Urinary bladder (tissue), 4 donors: ENCODE data around the gene GNB2. TPM values are rescaled to one million over a fixed set of nuclear protein-coding genes. Genes with fewer than 3 reads are reported as not detected.
A peak's percentile ranks its signal among the peaks of the same experiment; 100 is the strongest.
"Not testable (repeated sequence)": the region's sequence is repeated elsewhere in the genome, so short reads cannot be mapped to it uniquely, and the experiment has no call there.

ENCODE experiments used
- DNase-seq: peaks from one replicate; pipeline ENCODE4 v3.0.0-alpha.2; 2015; ENCODE audit errors: extremely low spot score
- H3K27ac ChIP-seq: one replicate; pipeline ENCODE4 v1.5.1; 2013; ENCODE audit warnings: low read depth, mild to moderate bottlenecking, moderate library complexity
- H3K36me3 ChIP-seq: one replicate; pipeline ENCODE4 v1.6.1; 2013; ENCODE audit warnings: mild to moderate bottlenecking, moderate library complexity; ENCODE audit not compliant: insufficient read depth
- H3K4me1 ChIP-seq: one replicate; pipeline ENCODE4 v1.6.1; 2013; ENCODE audit warnings: mild to moderate bottlenecking, moderate library complexity; ENCODE audit not compliant: insufficient read depth
- H3K4me3 ChIP-seq: one replicate; pipeline ENCODE4 v1.5.1; 2013; ENCODE audit warnings: low read depth, low read length
- WGBS: extraction: QIAGEN DNeasy Blood & Tissue Kit; methylation state at CpG from one replicate; pipeline ENCODE4 v1.1.7; 2013; 5-methylcytosine and 5-hydroxymethylcytosine counted together
- polyA plus RNA-seq: library from polyadenylated mRNA; stranded (reverse); fragments of 200-250 nt; gene quantifications from one replicate; pipeline ENCODE4 v1.2.3, GENCODE V29; 2013
- total RNA-seq: library from RNA; depleted of rRNA; stranded (reverse); fragments of >200 nt; gene quantifications from one replicate; pipeline ENCODE4 v1.2.3, GENCODE V29; 2014
- donor health status: healthy with polysubstance abuse.
- donor health status: healthy.

GNB2 gene
- total and polyA plus RNA-seq, 2 donors, result 51.2 to 279 TPM

DNA sequence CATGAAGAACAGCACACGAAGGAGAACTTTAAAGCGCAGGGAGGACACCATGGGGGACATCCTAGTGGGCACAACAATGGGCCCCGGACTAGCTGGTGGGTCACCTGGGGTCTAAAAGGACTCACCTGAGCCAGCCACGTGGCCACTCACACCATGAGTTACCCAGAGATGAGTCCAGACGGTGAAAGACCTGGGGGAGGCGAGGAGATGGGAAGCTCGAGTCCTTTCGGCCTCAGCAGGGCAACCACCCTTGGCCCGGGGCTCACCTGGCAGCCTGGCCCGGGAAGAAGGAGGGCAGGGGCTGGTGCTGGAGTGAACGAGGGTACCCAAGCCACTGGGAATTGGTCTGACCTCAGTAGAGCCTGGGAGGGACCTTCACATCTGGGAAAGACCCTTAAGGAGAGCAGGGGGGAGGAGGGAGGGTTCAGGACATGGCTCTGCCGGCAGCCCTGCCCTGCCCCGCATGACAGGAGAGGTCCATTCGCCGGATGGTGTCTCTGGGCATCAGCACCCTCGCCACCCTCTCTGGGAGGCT is 14.9 kb downstream of the GNB2 start:
- no peak overlapping the region for H3K4me3 ChIP-seq
- whole genome bisulfite sequencing, result 88% methylated on average over 16 of the region's 16 CpGs
- peaks cover 10% of the 10 kb centered on the region for H3K36me3 ChIP-seq
- peaks cover 3% of the 10 kb centered on the region for H3K4me1 ChIP-seq
- no peak overlapping the region for H3K27ac ChIP-seq
- DNase-seq, result no peak

DNA sequence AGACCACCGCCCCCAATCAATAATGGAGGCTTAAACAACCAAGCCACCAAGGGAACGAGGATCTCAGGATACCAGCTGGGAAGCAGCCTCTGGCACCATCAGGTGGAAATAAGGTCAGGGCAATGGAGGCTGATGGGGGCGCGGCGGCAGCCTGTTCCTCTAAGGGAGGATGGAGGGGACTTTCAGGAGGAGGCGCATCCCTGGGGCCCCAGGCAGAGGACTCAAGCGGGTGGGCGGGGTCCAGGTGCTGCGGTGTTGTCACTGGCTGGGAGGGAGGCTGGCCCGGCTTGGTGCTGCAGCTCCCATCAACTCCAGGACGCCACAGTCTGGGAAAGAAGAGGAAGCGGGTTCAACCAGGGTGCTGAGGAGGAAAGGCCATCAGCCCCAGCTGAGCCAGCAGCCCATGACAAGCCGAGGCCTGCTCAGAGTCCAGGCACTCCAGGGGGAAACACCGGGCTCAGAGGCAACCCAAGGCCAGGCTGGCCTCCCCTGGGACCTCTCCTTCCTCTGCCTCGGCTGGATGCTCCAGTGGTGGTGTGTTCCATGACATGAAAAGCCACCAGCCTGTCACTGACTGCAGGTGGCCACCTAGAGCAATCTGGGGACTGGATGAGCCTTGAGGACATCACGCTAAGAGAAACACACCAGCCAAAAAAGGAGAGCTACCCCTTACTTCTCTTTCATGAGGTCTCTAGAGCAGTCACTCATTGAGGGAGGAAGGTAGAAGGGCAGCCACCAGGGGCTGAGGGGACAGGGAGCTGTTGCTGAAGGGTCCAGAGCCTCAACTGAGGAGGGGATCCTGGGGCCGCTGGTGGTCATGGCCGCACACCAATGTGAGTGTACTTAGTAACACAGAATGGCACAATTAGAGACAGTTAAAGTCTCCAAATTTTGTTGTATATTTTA is 15.9 kb downstream of the GNB2 start:
- Histone ChIP-seq H3K4me3 (no peak overlapping the region), H3K27ac (no peak overlapping the region), H3K4me1 (peaks cover 3% of the 10 kb centered on the region), H3K36me3 (peaks cover 5% of the 10 kb centered on the region)
- DNase-seq, result no peak
- 83% methylated on average over 18 of the region's 18 CpGs for WGBS

DNA sequence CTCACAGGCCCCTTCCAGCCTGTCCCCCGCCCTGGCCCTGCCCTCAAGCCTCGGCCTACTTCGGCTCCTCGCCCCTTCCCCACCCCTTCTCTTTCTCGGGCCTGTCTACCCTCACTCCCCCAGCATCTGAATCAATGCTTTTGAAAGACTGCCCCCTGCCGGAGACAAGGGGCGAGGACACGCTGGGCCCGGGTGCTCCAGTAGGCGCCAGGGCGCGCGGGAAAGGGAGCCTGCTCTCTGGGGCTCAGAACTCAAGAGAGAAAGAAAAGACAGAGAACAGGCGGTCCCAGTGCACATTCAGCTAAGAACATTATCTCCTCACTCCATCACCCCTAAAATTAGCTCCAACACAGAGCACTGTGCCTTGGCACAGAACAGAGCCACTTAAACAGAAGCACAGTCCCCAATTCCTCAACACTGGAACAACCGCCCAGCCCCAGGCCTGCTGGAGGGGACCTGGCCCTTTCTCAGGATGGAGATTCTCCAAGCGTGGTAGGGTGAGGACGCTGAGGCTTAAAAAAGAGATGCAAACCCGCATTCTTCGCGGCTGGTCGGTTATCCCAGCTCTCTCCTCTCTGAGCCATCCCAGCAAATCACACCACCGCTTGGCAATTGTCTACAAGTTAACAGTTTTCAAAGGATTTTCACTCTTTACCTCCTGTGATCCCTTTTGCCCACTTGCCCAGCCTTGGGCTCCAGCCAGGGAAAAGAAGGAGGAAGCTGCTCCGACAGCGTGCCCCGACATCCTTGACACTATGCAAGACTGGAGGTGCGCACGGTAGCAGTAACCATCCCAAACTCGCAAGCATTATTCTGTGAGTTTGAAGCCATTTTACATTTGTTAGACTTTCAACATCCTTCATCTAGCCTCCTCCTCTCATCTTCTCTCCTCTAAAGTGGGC is 18.4 kb downstream of the GNB2 start:
- WGBS, result 25% methylated on average over 28 of the region's 28 CpGs
- peaks cover 3% of the 10 kb centered on the region for H3K36me3 ChIP-seq
- DNase-seq, result no peak
- peaks cover 3% of the 10 kb centered on the region for H3K4me1 ChIP-seq
- peak overlapping the region; percentile 1 for H3K4me3 ChIP-seq
- no peak overlapping the region for H3K27ac ChIP-seq

DNA sequence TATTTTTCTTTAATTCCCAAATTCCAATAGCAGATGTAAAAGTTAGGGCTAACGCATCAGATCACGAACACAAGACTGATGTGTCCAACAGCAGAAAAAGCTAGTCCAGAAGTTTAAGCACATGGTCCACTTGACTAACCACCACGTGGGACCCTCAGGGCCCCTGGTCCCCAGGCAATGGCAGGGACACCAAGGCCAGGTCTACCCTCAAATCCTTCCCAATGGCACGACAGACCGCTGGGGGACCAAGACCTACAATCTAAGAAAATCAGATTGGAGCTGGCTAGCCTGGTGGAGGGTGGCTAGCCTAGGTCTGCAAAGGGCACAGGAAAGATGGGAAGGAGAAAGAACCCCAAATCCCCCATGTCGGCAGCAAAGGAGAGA is 19.0 kb downstream of the GNB2 start:
- Histone ChIP-seq H3K27ac (no peak overlapping the region), H3K36me3 (peaks cover 3% of the 10 kb centered on the region), H3K4me1 (peaks cover 3% of the 10 kb centered on the region), H3K4me3 (peak overlapping the region; percentile 100)
- no peak for DNase-seq
- WGBS, result 49% methylated on average over 6 of the region's 6 CpGs

DNA sequence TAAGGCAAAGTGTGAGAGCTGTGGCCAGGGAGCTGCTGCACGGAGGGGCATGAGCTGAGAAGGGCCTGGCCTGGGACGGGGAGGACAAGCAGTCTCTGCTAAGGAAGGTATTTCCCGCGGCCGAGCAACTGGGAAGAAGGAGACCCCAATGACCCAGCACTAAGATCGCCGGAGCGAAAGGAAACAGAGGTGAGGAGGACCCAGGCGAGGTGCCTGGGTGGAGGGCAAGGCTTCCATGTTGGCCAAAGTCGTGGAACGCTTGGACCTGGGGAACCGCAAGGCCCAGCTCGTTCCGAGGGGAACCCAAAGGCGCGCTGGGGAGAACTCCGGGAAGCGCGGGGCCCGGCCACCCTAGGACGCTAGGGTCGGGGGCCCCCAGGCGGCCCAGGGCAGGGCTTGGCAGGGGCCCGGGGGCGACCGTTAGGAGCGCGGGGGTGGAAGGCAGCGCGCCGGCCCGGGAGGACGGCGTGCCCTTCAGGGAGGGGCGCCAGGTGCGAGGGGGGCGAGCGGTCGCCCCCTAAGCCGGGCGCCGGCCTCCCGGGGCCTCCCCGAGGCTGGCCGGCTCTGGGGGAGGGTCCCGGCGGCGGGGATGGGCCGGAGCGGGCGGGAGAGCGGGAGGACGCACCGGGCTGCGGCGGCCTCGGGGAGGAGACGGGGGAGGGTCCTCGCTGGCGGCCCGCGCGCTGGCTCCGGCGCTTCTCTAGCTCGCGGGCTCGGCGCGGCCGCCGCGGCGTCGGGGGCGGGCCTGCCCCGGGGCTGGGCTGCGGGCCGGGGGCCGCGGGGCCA is 20.0 kb downstream of the GNB2 start:
- peaks cover 3% of the 10 kb centered on the region for H3K4me1 ChIP-seq
- DNase-seq, result no peak
- under 1% methylated on average over 81 of the region's 81 CpGs for WGBS

GRCh38 chr7:100694098-100694745 is 20.7 kb downstream of the GNB2 start, which contains the start of gene GIGYF1:
TSS of gene GIGYF1 (minus strand) at chr7:100694250. CDS start at chr7:100688238, 6,012 bp downstream.
- H3K4me3 ChIP-seq, result peak within 1 kb of the TSS; percentile 100
- H3K27ac ChIP-seq, result peak within 1 kb of the TSS; percentile 41
- peaks cover 3% of the 10 kb centered on the region for H3K4me1 ChIP-seq
- H3K36me3 ChIP-seq, result no peaks in the 10 kb centered on the region
- WGBS, result under 1% methylated on average over 61 of the region's 102 CpGs
- DNase-seq, result no peak

More for the DNA sequence above, 20.0 kb downstream of the GNB2 start:
- peaks cover 2% of the 10 kb centered on the region for H3K36me3 ChIP-seq
- H3K27ac ChIP-seq, result peak overlapping the region; percentile 41
- peak overlapping the region; percentile 100 for H3K4me3 ChIP-seq

- Histone ChIP-seq H3K27ac (no peak overlapping the region), H3K4me1 (peaks cover 3% of the 10 kb centered on the region), H3K4me3 (no peak overlapping the region), H3K36me3 (no peaks in the 10 kb centered on the region)
- DNase-seq, result no peak
- WGBS, result 80% methylated on average over 6 of the region's 6 CpGs
Measured at GRCh38 chr7:100696123-100696521, 22.6 kb downstream of the GNB2 start.

DNA sequence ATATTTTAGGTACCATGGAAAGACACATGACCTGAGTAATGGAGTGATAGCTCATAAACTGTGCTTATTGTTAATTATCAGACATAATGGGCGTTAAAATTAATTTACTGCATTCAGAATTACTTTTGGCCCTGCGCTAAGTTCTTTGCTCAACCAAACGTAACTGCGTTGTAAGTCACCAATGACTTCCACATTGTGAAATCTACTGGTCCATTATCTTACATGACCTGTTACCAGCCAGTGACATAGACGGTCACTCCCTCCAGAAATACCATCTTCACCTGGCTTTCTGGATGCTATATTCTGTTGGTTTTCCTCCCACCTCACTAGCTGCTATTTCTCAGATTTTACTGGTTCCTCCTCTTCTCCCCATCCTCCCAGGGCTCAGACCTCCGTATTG is 25.5 kb downstream of the GNB2 start:
- no peaks in the 10 kb centered on the region for H3K36me3 ChIP-seq
- no peak for DNase-seq
- H3K4me3 ChIP-seq, result no peak overlapping the region
- H3K4me1 ChIP-seq, result no peaks in the 10 kb centered on the region
- no peak overlapping the region for H3K27ac ChIP-seq
- WGBS, result 65% methylated on average over 6 of the region's 6 CpGs

DNA sequence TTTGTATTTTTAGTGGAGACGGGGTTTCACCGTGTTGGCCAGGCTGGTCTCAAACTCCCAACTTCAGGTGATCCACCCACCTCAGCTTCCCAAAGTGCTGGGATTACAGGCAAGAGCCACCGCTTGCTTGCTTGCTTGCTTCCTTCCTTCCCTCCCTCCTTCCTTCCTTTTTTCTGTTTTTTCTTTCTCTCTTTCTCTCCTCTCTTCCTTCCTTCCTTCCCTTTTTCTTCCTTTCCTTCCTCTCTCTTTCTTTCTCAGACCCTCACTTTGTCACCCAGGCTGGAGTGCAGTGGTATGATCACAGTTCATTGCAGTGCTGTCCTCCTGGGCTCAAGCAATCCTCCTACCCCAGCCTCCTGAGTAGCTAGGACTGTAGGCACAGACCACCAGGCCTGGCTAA is 27.5 kb downstream of the GNB2 start:
- 79% methylated on average over 3 of the region's 3 CpGs for WGBS
- not testable (repeated sequence) for H3K4me3 ChIP-seq, H3K4me1 ChIP-seq, DNase-seq, H3K27ac ChIP-seq, H3K36me3 ChIP-seq

- Histone ChIP-seq H3K27ac (peak overlapping the region; percentile 82), H3K4me3 (peak overlapping the region; percentile 62), H3K4me1 (no peaks in the 10 kb centered on the region), H3K36me3 (no peaks in the 10 kb centered on the region)
- under 1% methylated on average over 25 of the region's 25 CpGs for WGBS
- peak; percentile 36 for DNase-seq
Measured at GRCh38 chr7:100705320-100705752, 31.8 kb downstream of the GNB2 start.

- peak; percentile 94 for DNase-seq
- Histone ChIP-seq H3K27ac (peak within 1 kb of the TSS; percentile 82), H3K4me3 (peak within 1 kb of the TSS; percentile 62), H3K4me1 (no peaks in the 10 kb centered on the region), H3K36me3 (no peaks in the 10 kb centered on the region)
- WGBS, result under 1% methylated on average over 86 of the region's 86 CpGs
Measured at GRCh38 chr7:100705753-100706671, 32.5 kb downstream of the GNB2 start, which contains the start of gene POP7. TSS of gene POP7 (plus strand) at chr7:100706121. CDS start at chr7:100706831, 710 bp downstream.
